Pericardium fibroblast (primary cell): Measurements from ENCODE around the gene SORCS3. TPM values are rescaled to one million over a fixed set of nuclear protein-coding genes. Genes with fewer than 3 reads are reported as not detected.

Experiments used
- total RNA-seq: library from RNA; depleted of rRNA; stranded (reverse); fragments of >200 nt; gene quantifications from 2 replicates; pipeline ENCODE4 v1.2.3, GENCODE V29; 2015

Gene SORCS3
- not detected in 2 replicates for total RNA-seq

DNA sequence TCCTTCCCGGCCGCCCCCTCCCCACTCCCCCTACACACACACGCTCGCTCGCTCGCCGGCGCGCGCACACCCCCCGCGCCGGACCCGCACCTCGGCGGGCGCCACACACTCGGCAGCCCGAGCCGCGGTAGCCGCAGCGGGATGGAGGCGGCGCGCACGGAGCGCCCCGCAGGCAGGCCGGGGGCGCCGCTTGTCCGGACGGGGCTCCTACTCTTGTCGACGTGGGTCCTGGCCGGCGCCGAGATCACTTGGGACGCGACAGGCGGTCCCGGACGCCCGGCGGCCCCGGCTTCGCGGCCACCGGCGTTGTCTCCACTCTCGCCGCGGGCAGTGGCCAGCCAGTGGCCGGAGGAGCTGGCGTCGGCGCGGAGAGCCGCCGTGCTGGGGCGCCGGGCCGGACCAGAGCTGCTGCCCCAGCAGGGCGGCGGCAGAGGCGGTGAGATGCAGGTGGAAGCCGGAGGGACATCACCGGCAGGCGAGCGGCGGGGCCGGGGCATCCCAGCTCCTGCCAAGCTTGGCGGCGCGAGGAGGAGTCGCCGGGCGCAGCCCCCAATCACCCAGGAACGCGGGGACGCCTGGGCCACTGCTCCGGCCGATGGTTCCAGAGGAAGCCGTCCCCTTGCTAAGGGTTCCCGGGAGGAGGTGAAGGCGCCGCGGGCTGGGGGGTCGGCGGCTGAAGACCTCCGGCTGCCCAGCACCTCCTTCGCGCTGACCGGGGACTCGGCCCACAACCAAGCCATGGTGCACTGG is at the start of gene SORCS3:
Gene SORCS3, plus strand, starts transcription at position 104 of the 750 bp plus-strand sequence.

